Endothelial cell of umbilical vein (primary cell): ENCODE data around the gene KCNK1. TPM values are rescaled to one million over a fixed set of nuclear protein-coding genes. Genes with fewer than 3 reads are reported as not detected.

Experiments
- BruUV-seq: library from RNA; stranded (reverse); fragments of 400-500 nt; replicated peaks from 2 replicates; lab custom pipeline; 2021; lab: Mats Ljungman, UMichigan
- CTCF ChIA-PET: fragments of 300-600, 350-600 bp; sonication (Branson Sonifier 250); formaldehyde crosslinking; loops from one replicate; lab custom pipeline; 2021; ENCODE audit warnings: antibody characterized with exemption, inconsistent platforms; lab: Charles Lee
- POLR2A ChIA-PET: fragments of 300-600, 350-600 bp; sonication (Branson Sonifier 250); formaldehyde crosslinking; loops from one replicate; lab custom pipeline; 2021; ENCODE audit warnings: antibody characterized with exemption, inconsistent platforms; lab: Charles Lee
- DNase-seq: peaks from one replicate; pipeline ENCODE4 v3.0.0-alpha.2; 2011; ENCODE audit warnings: low read depth, low spot score
- FAIRE-seq: peaks from 2 replicates; lab custom pipeline; 2011; peaks lifted over from hg19 to GRCh38; lab: Jason Lieb, UNC
- H2AFZ ChIP-seq: 2 replicates; pipeline ENCODE4 v1.6.0; 2012; ENCODE audit warnings: low read depth, low read length, control low read depth, inconsistent platforms
- H3K27ac ChIP-seq: 2 replicates; pipeline ENCODE4 v1.5.1; 2011; ENCODE audit warnings: low read depth, mild to moderate bottlenecking, control low read depth, low read length, moderate library complexity; ENCODE audit not compliant: insufficient read depth
- H3K27me3 ChIP-seq, 2 experiments: 2 replicates each; pipeline versions ENCODE4 v1.6.0 to v1.6.1; 2011; ENCODE audit warnings: low read length in 2 of 2, mixed read lengths in 1 of 2; ENCODE audit not compliant: control insufficient read depth in 2 of 2, insufficient read depth in 2 of 2
- H3K36me3 ChIP-seq, 2 experiments: 2 replicates in 1 of 2; 3 replicates in 1 of 2; pipeline ENCODE4 v1.5.1; 2011; ENCODE audit warnings: low read length in 2 of 2, mild to moderate bottlenecking in 1 of 2, moderate library complexity in 1 of 2; ENCODE audit not compliant: control insufficient read depth in 2 of 2, insufficient read depth in 2 of 2; ENCODE audit errors: extremely low read depth in 1 of 2
- H3K4me1 ChIP-seq: 3 replicates; pipeline ENCODE4 v1.5.1; 2011; ENCODE audit warnings: mild to moderate bottlenecking, low read length; ENCODE audit not compliant: control insufficient read depth, insufficient read depth; ENCODE audit errors: extremely low read depth
- H3K4me2 ChIP-seq: 2 replicates; pipeline ENCODE4 v1.6.1; 2011; ENCODE audit warnings: low read length, control low read depth, mixed read lengths; ENCODE audit not compliant: insufficient read depth
- H3K4me3 ChIP-seq, 3 experiments: fragments of 200-600 bp in 1 of 3; sonication (generic), shearing (Covaris generic) in 1 of 3; replicated peaks in 1 of 3; 2 replicates each; pipeline ENCODE4 v1.5.1; 2011 to 2016; ENCODE audit warnings: control low read depth in 3 of 3, low read length in 3 of 3, mild to moderate bottlenecking in 2 of 3, inconsistent platforms in 1 of 3, low read depth in 1 of 3, moderate library complexity in 1 of 3; ENCODE audit not compliant: insufficient read depth in 1 of 3
- H3K79me2 ChIP-seq: 2 replicates; pipeline ENCODE4 v1.6.0; 2012; ENCODE audit warnings: low read length, inconsistent platforms; ENCODE audit not compliant: control insufficient read depth, insufficient read depth
- H3K9ac ChIP-seq: replicated peaks from 2 replicates; pipeline ENCODE3; 2011; ENCODE audit warnings: low read length, control low read depth; ENCODE audit not compliant: insufficient read depth; ENCODE audit errors: extremely low read depth
- H3K9me1 ChIP-seq: replicated peaks from 3 replicates; pipeline ENCODE4 v1.6.0; 2011; ENCODE audit warnings: mild to moderate bottlenecking, low read length; ENCODE audit not compliant: control insufficient read depth, insufficient read depth; ENCODE audit errors: extremely low read depth
- H3K9me3 ChIP-seq: replicated peaks from 2 replicates; pipeline ENCODE4 v1.5.1; 2012; ENCODE audit warnings: low read length, inconsistent platforms; ENCODE audit not compliant: control insufficient read depth, insufficient read depth
- H4K20me1 ChIP-seq: replicated peaks from 2 replicates; pipeline ENCODE3; 2011; ENCODE audit warnings: mild to moderate bottlenecking, low read length; ENCODE audit not compliant: control insufficient read depth, insufficient read depth; ENCODE audit errors: extremely low read depth
- CTCF ChIP-seq, 2 donors: IDR thresholded peaks; 1 replicate in 1 of 2; 2 replicates in 1 of 2; pipeline ENCODE4 v1.5.1; 2011; ENCODE audit warnings: low read length in 2 of 2, mild to moderate bottlenecking in 2 of 2, moderate library complexity in 2 of 2, control low read depth in 1 of 2, inconsistent platforms in 1 of 2, low read depth in 1 of 2; ENCODE audit not compliant: insufficient read depth in 1 of 2; ENCODE audit errors: extremely low read depth in 1 of 2
- EZH2 ChIP-seq: IDR thresholded peaks from 2 replicates; pipeline ENCODE4 v1.6.1; 2012; ENCODE audit warnings: borderline replicate concordance, low read depth, mild to moderate bottlenecking, moderate library complexity, low read length, inconsistent platforms; ENCODE audit not compliant: severe bottlenecking
- FOS ChIP-seq: IDR thresholded peaks from 2 replicates; pipeline ENCODE4 v1.6.1; 2011; ENCODE audit warnings: mild to moderate bottlenecking, low read length, moderate library complexity, borderline replicate concordance; ENCODE audit not compliant: insufficient read depth
- GATA2 ChIP-seq: IDR thresholded peaks from 2 replicates; pipeline ENCODE4 v1.7.0; 2011; ENCODE audit warnings: low read depth, mild to moderate bottlenecking, moderate library complexity, mixed read lengths, low read length; ENCODE audit not compliant: insufficient read length, insufficient read depth
- JUN ChIP-seq: IDR thresholded peaks from 2 replicates; pipeline ENCODE4 v1.6.1; 2011; ENCODE audit warnings: borderline replicate concordance, low read depth; ENCODE audit not compliant: insufficient read length, insufficient read depth
- MYC ChIP-seq: IDR thresholded peaks from one replicate; pipeline ENCODE4 v1.6.1; 2011; ENCODE audit warnings: mild to moderate bottlenecking, low read depth, low read length
- POLR2A ChIP-seq: IDR thresholded peaks from 2 replicates; pipeline ENCODE4 v1.6.1; 2012; ENCODE audit warnings: low read depth, mild to moderate bottlenecking, control low read depth, low read length
- POLR2AphosphoS5 ChIP-seq: IDR thresholded peaks from 2 replicates; pipeline ENCODE4 v1.6.1; 2012; ENCODE audit warnings: low read depth, mild to moderate bottlenecking, control low read depth, low read length, moderate library complexity; ENCODE audit not compliant: insufficient read depth
- dilution Hi-C: fragments of 300-500 bp; cut with MboI; formaldehyde crosslinking; loops from one replicate; pipeline ENCODE4 v1.15.0; 2019; ENCODE audit warnings: low sequenced_read_pairs; ENCODE audit not compliant: extremely low pct_ligation_motif_present
- intact Hi-C: fragments of 100-400 bp; cut with micrococcal nuclease; formaldehyde crosslinking; loops from one replicate; pipeline ENCODE4 v1.10.0; 2022
- polyA plus RNA-seq, 4 experiments: library from polyadenylated mRNA; depleted of rRNA in 3 of 4; stranded (reverse) in 3 of 4; unstranded in 1 of 4; fragments of >200 nt; gene quantifications; 2 replicates each; pipeline versions ENCODE4 v1.2.1 to v1.2.3, GENCODE V29; 2011 to 2012; ENCODE audit warnings: missing spikeins in 1 of 4
- total RNA-seq: library from RNA; stranded (reverse); gene quantifications from 2 replicates; pipeline ENCODE4 v1.2.3, GENCODE V29; 2021
- TF ChIP-seq, protein P1 (sequence below): IDR thresholded peaks from 2 replicates; pipeline ENCODE4 v1.6.1; 2011; ENCODE audit not compliant: insufficient read depth, insufficient read length

Gene KCNK1
- total and polyA plus RNA-seq, 2 donors (not counting 3 experiments of a cell fraction or from before 2014, with no cell fraction given) = 0.83 to 2.8 TPM

DNA sequence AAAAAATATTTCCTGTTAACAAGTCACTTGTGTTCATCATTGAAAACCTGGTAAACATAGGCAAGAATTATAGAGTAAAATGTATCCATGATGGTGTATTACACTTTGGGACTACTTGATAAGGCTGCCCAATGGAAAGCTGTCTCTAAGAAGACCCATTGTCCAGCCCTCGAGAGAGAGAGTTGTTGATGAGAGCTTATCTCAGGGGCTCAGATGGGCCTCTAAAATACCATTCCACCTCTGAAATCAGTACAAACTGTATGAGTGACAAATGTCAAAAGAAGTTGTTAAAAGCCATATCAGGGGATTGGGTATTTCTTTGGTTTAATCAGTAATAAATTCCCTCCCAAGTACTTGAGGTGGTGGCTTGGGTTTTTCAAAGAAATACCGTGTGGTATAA is 96.1 kb downstream of the KCNK1 start:
- Histone ChIP-seq H3K36me3 (no peaks in the 10 kb centered on the region), H3K79me2 (no peaks in the 10 kb centered on the region), H3K9me1 (no peaks in the 10 kb centered on the region), H3K4me2 (no peak overlapping the region), H3K4me3 (no peak overlapping the region), H2AFZ (no peak overlapping the region), H3K27ac (no peak overlapping the region), H4K20me1 (no peaks in the 10 kb centered on the region), H3K9ac (no peak overlapping the region), H3K9me3 (no peaks in the 10 kb centered on the region), H3K27me3 (no peaks in the 10 kb centered on the region), H3K4me1 (no peaks in the 10 kb centered on the region)
- intact Hi-C loops (no loop called here), dilution Hi-C loops (no loop called here)
- ChIA-PET CTCF (no interaction called here), POLR2A (no interaction called here)
- no peak for FAIRE-seq
- no peak for TF ChIP-seq EZH2
- no peak for TF ChIP-seq MYC
- no peak for TF ChIP-seq GATA2
- no peak for DNase-seq
- BruUV-seq = no TSS peak

- H3K27me3 ChIP-seq = no peaks in the 10 kb centered on the region
- no peaks in the 10 kb centered on the region for H4K20me1 ChIP-seq
- H3K36me3 ChIP-seq = no peaks in the 10 kb centered on the region
- POLR2A ChIA-PET = no interaction called here
- no peak overlapping the region for H3K4me3 ChIP-seq
- H3K79me2 ChIP-seq = no peaks in the 10 kb centered on the region
- no peaks in the 10 kb centered on the region for H3K9me1 ChIP-seq
- intact Hi-C loops = no loop called here
- dilution Hi-C loops = no loop called here
- BruUV-seq = no TSS peak
- TF ChIP-seq CTCF (IDR thresholded peaks at IDR 0.05; ENCODE audit: extremely low read depth in 1 of 2, insufficient read depth in 1 of 2, low read depth in 1 of 2, low read length in 2 of 2) (no peak), POLR2A (no peak), POLR2AphosphoS5 (no peak), JUN (no peak), GATA2 (no peak), MYC (no peak), FOS (no peak), EZH2 (no peak)
- TF ChIP-seq, protein P1, sequence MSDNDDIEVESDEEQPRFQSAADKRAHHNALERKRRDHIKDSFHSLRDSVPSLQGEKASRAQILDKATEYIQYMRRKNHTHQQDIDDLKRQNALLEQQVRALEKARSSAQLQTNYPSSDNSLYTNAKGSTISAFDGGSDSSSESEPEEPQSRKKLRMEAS = no peak
- no peak overlapping the region for H3K27ac ChIP-seq
- no peak for DNase-seq
- H3K4me2 ChIP-seq = no peak overlapping the region
- H3K9ac ChIP-seq = no peak overlapping the region
- CTCF ChIA-PET = no interaction called here
- no peak overlapping the region for H2AFZ ChIP-seq
- H3K9me3 ChIP-seq = no peaks in the 10 kb centered on the region
- no peak for FAIRE-seq
- H3K4me1 ChIP-seq = no peaks in the 10 kb centered on the region
These were observed 96.6 kb downstream of the KCNK1 start for GRCh38 chr1:233710507-233710906.
